ENCODE data around the gene ZNF672.

DNA sequence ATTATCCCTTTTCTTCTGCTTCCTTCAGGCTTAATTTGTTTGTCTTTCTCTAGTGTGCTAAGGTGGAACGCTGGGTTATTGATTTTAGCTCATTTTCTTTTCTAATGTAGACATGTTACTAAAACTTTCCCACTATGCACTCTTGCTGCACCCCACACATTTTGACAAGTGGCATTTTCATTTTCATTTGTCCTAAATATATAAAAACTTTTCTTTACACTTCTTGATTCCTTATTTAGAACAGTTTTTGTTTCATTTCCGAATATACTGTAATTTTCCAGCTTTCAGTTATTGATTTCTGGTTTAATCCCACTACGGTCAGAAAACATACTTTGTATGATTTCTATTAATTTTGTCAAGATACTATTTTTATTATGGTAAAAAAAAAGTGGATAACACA, 37.6 kb upstream of the ZNF672 start:
- TF ChIP-seq, protein P1, sequence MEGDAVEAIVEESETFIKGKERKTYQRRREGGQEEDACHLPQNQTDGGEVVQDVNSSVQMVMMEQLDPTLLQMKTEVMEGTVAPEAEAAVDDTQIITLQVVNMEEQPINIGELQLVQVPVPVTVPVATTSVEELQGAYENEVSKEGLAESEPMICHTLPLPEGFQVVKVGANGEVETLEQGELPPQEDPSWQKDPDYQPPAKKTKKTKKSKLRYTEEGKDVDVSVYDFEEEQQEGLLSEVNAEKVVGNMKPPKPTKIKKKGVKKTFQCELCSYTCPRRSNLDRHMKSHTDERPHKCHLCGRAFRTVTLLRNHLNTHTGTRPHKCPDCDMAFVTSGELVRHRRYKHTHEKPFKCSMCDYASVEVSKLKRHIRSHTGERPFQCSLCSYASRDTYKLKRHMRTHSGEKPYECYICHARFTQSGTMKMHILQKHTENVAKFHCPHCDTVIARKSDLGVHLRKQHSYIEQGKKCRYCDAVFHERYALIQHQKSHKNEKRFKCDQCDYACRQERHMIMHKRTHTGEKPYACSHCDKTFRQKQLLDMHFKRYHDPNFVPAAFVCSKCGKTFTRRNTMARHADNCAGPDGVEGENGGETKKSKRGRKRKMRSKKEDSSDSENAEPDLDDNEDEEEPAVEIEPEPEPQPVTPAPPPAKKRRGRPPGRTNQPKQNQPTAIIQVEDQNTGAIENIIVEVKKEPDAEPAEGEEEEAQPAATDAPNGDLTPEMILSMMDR (IDR thresholded peaks at IDR 0.05 in 2 of 3, conservative IDR thresholded peaks at IDR 0.05 in 1 of 3; ENCODE audit: borderline replicate concordance in 1 of 3, insufficient read depth in 1 of 3, low read depth in 2 of 3, low read length in 2 of 3), result no peak
- TF ChIP-seq, protein P2, sequence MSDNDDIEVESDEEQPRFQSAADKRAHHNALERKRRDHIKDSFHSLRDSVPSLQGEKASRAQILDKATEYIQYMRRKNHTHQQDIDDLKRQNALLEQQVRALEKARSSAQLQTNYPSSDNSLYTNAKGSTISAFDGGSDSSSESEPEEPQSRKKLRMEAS (IDR thresholded peaks at IDR 0.05), result no peak
- TF ChIP-seq EGR1 (IDR thresholded peaks at IDR 0.05; ENCODE audit: low read depth), result no peak
- no peak for TF ChIP-seq EZH2 (IDR thresholded peaks at IDR 0.05)
- TF ChIP-seq POLR2A (IDR thresholded peaks at IDR 0.05; ENCODE audit: borderline replicate concordance, extremely low read depth, insufficient read depth, insufficient read length), result no peak
- no peak for TF ChIP-seq RAD21 (IDR thresholded peaks at IDR 0.05; ENCODE audit: low read depth)
- TF ChIP-seq EZH2phosphoT487 (IDR thresholded peaks at IDR 0.05; ENCODE audit: borderline replicate concordance), result no peak
- TF ChIP-seq TCF7L2 (IDR thresholded peaks at IDR 0.05; ENCODE audit: borderline replicate concordance, extremely low read depth, insufficient read depth, insufficient read length), result no peak
- TF ChIP-seq, protein P3, sequence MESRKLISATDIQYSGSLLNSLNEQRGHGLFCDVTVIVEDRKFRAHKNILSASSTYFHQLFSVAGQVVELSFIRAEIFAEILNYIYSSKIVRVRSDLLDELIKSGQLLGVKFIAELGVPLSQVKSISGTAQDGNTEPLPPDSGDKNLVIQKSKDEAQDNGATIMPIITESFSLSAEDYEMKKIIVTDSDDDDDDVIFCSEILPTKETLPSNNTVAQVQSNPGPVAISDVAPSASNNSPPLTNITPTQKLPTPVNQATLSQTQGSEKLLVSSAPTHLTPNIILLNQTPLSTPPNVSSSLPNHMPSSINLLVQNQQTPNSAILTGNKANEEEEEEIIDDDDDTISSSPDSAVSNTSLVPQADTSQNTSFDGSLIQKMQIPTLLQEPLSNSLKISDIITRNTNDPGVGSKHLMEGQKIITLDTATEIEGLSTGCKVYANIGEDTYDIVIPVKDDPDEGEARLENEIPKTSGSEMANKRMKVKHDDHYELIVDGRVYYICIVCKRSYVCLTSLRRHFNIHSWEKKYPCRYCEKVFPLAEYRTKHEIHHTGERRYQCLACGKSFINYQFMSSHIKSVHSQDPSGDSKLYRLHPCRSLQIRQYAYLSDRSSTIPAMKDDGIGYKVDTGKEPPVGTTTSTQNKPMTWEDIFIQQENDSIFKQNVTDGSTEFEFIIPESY (IDR thresholded peaks at IDR 0.05; ENCODE audit: extremely low read depth, insufficient replicate concordance, low read length), result no peak
- no peak for TF ChIP-seq ZFX (IDR thresholded peaks at IDR 0.05)
- TF ChIP-seq CEBPB (IDR thresholded peaks at IDR 0.05; ENCODE audit: low read depth), result no peak
- TF ChIP-seq POLR2AphosphoS5 (IDR thresholded peaks at IDR 0.05; ENCODE audit: low read depth, low read length), result no peak
- no peak for TF ChIP-seq YY1 (IDR thresholded peaks at IDR 0.05; ENCODE audit: extremely low read depth, insufficient replicate concordance, low read depth, low read length)
